Liver (tissue), 9 donors: Measurements from ENCODE around the gene ZSCAN10. TPM values are rescaled to one million over a fixed set of nuclear protein-coding genes. Genes with fewer than 3 reads are reported as not detected.

Source experiments
- DNase-seq: peaks from one replicate; pipeline ENCODE4 v3.0.0-alpha.2; 2017; ENCODE audit warnings: low spot score
- H3K27ac ChIP-seq, 2 donors: one replicate each; pipeline ENCODE4 v1.7.0; 2013; ENCODE audit warnings: inconsistent platforms in 2 of 2, low read length in 2 of 2, control low read depth in 1 of 2, low read depth in 1 of 2, mild to moderate bottlenecking in 1 of 2
- H3K27me3 ChIP-seq, 4 donors: one replicate each; pipeline versions ENCODE4 v1.6.1 to v1.7.0; 2013; ENCODE audit warnings: low read length in 3 of 4, inconsistent platforms in 1 of 4, mild to moderate bottlenecking in 1 of 4, moderate library complexity in 1 of 4; ENCODE audit not compliant: control insufficient read depth in 4 of 4, insufficient read depth in 4 of 4
- H3K36me3 ChIP-seq, 4 donors: one replicate each; pipeline versions ENCODE4 v1.6.1 to v1.7.0; 2013; ENCODE audit warnings: low read length in 3 of 4, mild to moderate bottlenecking in 3 of 4, low read depth in 1 of 4, moderate library complexity in 1 of 4; ENCODE audit not compliant: control insufficient read depth in 4 of 4, insufficient read depth in 3 of 4
- H3K4me1 ChIP-seq, 4 donors: one replicate each; pipeline versions ENCODE4 v1.6.1 to v1.7.0; 2013; ENCODE audit warnings: low read length in 3 of 4, mild to moderate bottlenecking in 3 of 4, moderate library complexity in 1 of 4; ENCODE audit not compliant: control insufficient read depth in 4 of 4, insufficient read depth in 4 of 4
- H3K4me3 ChIP-seq, 3 donors: one replicate each; pipeline versions ENCODE4 v1.6.1 to v1.7.0; 2013; ENCODE audit warnings: low read length in 3 of 3, control low read depth in 1 of 3, low read depth in 1 of 3, mild to moderate bottlenecking in 1 of 3
- H3K9ac ChIP-seq, 2 donors: one replicate each; pipeline ENCODE4 v1.7.0; 2013; ENCODE audit warnings: low read length in 2 of 2, mild to moderate bottlenecking in 2 of 2, moderate library complexity in 2 of 2, control low read depth in 1 of 2, low read depth in 1 of 2
- H3K9me3 ChIP-seq, 4 donors: one replicate each; pipeline versions ENCODE4 v1.6.1 to v1.7.0; 2013; ENCODE audit warnings: low read length in 3 of 4; ENCODE audit not compliant: control insufficient read depth in 4 of 4
- ATF3 ChIP-seq: IDR thresholded peaks from 2 replicates; pipeline ENCODE4 v1.6.1; 2016; ENCODE audit warnings: antibody characterized with exemption
- EGR1 ChIP-seq, 2 donors: IDR thresholded peaks; 2 replicates each; pipeline ENCODE4 v1.6.1; 2016 to 2018; ENCODE audit warnings: antibody characterized with exemption in 2 of 2, low read depth in 2 of 2
- GABPA ChIP-seq, 2 donors: IDR thresholded peaks in 1 of 2; conservative IDR thresholded peaks in 1 of 2; 2 replicates each; pipeline ENCODE4 v1.6.1; 2016; ENCODE audit warnings: antibody characterized with exemption in 2 of 2, mild to moderate bottlenecking in 1 of 2, moderate library complexity in 1 of 2
- HNF4A ChIP-seq, 2 donors: conservative IDR thresholded peaks; 2 replicates each; pipeline ENCODE4 v1.6.1; 2016; ENCODE audit warnings: antibody characterized with exemption in 2 of 2, mild to moderate bottlenecking in 2 of 2
- JUND ChIP-seq, 2 donors: IDR thresholded peaks; 2 replicates each; pipeline ENCODE4 v1.6.1; 2016; ENCODE audit warnings: antibody characterized with exemption in 2 of 2
- NR2F2 ChIP-seq: IDR thresholded peaks from 2 replicates; pipeline ENCODE4 v1.6.1; 2016; ENCODE audit warnings: antibody characterized with exemption
- RAD21 ChIP-seq, 2 donors: IDR thresholded peaks; 2 replicates each; pipeline ENCODE4 v1.6.1; 2016; ENCODE audit warnings: antibody characterized with exemption in 2 of 2, mild to moderate bottlenecking in 2 of 2
- REST ChIP-seq: IDR thresholded peaks from 2 replicates; pipeline ENCODE4 v1.6.1; 2016; ENCODE audit warnings: antibody characterized with exemption, mild to moderate bottlenecking
- SP1 ChIP-seq: IDR thresholded peaks from 2 replicates; pipeline ENCODE4 v1.6.1; 2018; ENCODE audit warnings: antibody characterized with exemption, mild to moderate bottlenecking
- TAF1 ChIP-seq: conservative IDR thresholded peaks from 2 replicates; pipeline ENCODE4 v1.6.1; 2016; ENCODE audit warnings: antibody characterized with exemption, mild to moderate bottlenecking
- YY1 ChIP-seq: IDR thresholded peaks from 2 replicates; pipeline ENCODE4 v1.6.1; 2016; ENCODE audit warnings: antibody characterized with exemption, mild to moderate bottlenecking
- ZBTB33 ChIP-seq: IDR thresholded peaks from 2 replicates; pipeline ENCODE4 v1.6.1; 2016; ENCODE audit warnings: antibody characterized with exemption
- WGBS: extraction: QIAGEN DNeasy Blood & Tissue Kit; methylation state at CpG from one replicate; pipeline ENCODE4 v1.1.7; 2013; 5-methylcytosine and 5-hydroxymethylcytosine counted together
- polyA plus RNA-seq, 2 donors: library from polyadenylated mRNA; stranded (reverse) in 1 of 2; unstranded in 1 of 2; fragments of 200-250 nt in 1 of 2; fragments of >200 nt in 1 of 2; fragmentation: Nextera tagmentation in 1 of 2; extraction: Ambion mirVana in 1 of 2; gene quantifications; one replicate each; pipeline versions ENCODE4 v1.2.1 to v1.2.3, GENCODE V29; 2013 to 2015
- total RNA-seq, 2 donors: library from RNA; depleted of rRNA; stranded (reverse); fragments of >200 nt; gene quantifications; one replicate each; pipeline ENCODE4 v1.2.3, GENCODE V29; 2014
- donor health status: healthy.
- donor health status: healthy.
- donor health status: healthy.
- donor health status: healthy.
- donor health status: healthy.

ZSCAN10 gene
- total and polyA plus RNA-seq, 4 donors: not detected

- H3K9me3 ChIP-seq: no peaks in the 10 kb centered on the region
- no peak for TF ChIP-seq EGR1 (IDR thresholded peaks at IDR 0.05; ENCODE audit: low read depth in 2 of 2)
- TF ChIP-seq TAF1: no peak
- TF ChIP-seq NR2F2: no peak
- TF ChIP-seq RAD21 (IDR thresholded peaks at IDR 0.05): no peak
- no peak for TF ChIP-seq ZBTB33
- no peak for TF ChIP-seq GABPA (IDR thresholded peaks at IDR 0.05 in 1 of 2, conservative IDR thresholded peaks at IDR 0.05 in 1 of 2)
- no peak overlapping the region for H3K9ac ChIP-seq
- H3K27me3 ChIP-seq: no peaks in the 10 kb centered on the region
- no peak for DNase-seq
- WGBS: 93% methylated on average over 14 of the region's 14 CpGs
- peaks cover 0 to 35% (median 7%) of the 10 kb centered on the region in 4 donors for H3K36me3 ChIP-seq
- peaks cover 7 to 27% (median 23%) of the 10 kb centered on the region in 4 donors for H3K4me1 ChIP-seq
- no peak overlapping the region for H3K4me3 ChIP-seq
- no peak overlapping the region for H3K27ac ChIP-seq
Measured at GRCh38 chr16:3138823-3139426, 39.8 kb upstream of the ZSCAN10 start.

GRCh38 chr16:3138342-3138741 is 39.2 kb upstream of the ZSCAN10 start:
- DNase-seq: no peak
- WGBS: 91% methylated on average over 21 of the region's 21 CpGs
- Histone ChIP-seq H3K27ac (no peak overlapping the region), H3K27me3 (no peaks in the 10 kb centered on the region), H3K9ac (no peak overlapping the region), H3K4me1 (peaks cover 6 to 25% (median 21%) of the 10 kb centered on the region in 4 donors), H3K4me3 (no peak overlapping the region), H3K36me3 (peaks cover 0 to 35% (median 7%) of the 10 kb centered on the region in 4 donors), H3K9me3 (no peaks in the 10 kb centered on the region)
- no peak for TF ChIP-seq ATF3

GRCh38 chr16:3137267-3137666 is 38.2 kb upstream of the ZSCAN10 start:
- no peaks in the 10 kb centered on the region for H3K9me3 ChIP-seq
- DNase-seq: no peak
- WGBS: 96% methylated on average over 13 of the region's 13 CpGs
- no peak overlapping the region for H3K27ac ChIP-seq
- H3K9ac ChIP-seq: no peak overlapping the region
- TF ChIP-seq REST (no peak), YY1 (no peak), SP1 (no peak), JUND (IDR thresholded peaks at IDR 0.05) (no peak), EGR1 (IDR thresholded peaks at IDR 0.05; ENCODE audit: low read depth in 2 of 2) (no peak), ATF3 (no peak), HNF4A (conservative IDR thresholded peaks at IDR 0.05) (no peak)
- no peaks in the 10 kb centered on the region for H3K27me3 ChIP-seq
- H3K4me1 ChIP-seq: peaks cover 0 to 20% (median 16%) of the 10 kb centered on the region in 4 donors
- H3K36me3 ChIP-seq: peaks cover 0 to 32% (median 7%) of the 10 kb centered on the region in 4 donors
- H3K4me3 ChIP-seq: no peak overlapping the region
